ENCODE data around the gene CTNNBL1.
"Not testable (repeated sequence)": the region's sequence is repeated elsewhere in the genome, so short reads cannot be mapped to it uniquely, and the experiment has no call there.

CTNNBL1 gene

GRCh38 chr20:37853823-37854375 is 160.1 kb downstream of the CTNNBL1 start:
- no peak for DNase-seq (ENCODE audit: low spot score)

GRCh38 chr20:37856034-37856433 is 162.2 kb downstream of the CTNNBL1 start:
- DNase-seq (ENCODE audit: low spot score) = not testable (repeated sequence)

GRCh38 chr20:37856932-37857660 is 163.3 kb downstream of the CTNNBL1 start:
- DNase-seq (ENCODE audit: low spot score) = peak; percentile 68

DNA sequence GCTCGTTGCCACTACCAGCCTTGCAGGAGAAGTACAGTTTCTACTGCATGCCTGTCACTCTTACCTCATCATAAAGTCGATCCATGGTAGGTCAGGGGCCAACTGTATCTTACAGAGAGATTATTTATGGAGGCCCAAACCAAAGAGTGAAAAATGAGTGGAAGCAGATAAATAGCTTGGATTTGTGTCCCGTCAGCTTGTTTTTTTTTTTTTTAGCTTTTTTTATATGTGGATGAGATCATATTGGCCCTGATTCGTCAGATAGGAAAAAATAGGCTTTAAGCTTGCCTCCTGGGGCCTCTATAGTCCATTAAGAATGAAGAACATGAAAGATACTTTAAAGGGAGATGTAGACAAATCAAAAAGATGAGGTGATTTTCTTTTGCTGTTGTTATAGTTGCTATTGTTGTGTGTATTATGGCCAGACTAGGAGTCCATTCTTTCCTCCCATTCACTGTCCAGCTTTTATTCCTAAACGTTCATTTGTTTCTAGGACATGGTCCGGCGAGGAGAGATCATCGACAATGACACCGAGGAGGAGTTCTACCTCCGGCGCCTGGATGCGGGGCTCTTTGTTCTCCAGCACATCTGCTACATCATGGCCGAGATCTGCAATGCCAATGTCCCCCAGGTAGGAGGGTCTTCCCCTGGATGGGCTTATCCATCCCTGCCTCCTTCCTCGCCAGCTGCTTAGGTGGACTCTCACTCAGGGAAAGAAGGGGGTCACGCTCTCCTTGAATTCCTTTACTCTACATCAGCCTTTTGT is 165.8 kb downstream of the CTNNBL1 start:
- DNase-seq (ENCODE audit: low spot score) = no peak

DNA sequence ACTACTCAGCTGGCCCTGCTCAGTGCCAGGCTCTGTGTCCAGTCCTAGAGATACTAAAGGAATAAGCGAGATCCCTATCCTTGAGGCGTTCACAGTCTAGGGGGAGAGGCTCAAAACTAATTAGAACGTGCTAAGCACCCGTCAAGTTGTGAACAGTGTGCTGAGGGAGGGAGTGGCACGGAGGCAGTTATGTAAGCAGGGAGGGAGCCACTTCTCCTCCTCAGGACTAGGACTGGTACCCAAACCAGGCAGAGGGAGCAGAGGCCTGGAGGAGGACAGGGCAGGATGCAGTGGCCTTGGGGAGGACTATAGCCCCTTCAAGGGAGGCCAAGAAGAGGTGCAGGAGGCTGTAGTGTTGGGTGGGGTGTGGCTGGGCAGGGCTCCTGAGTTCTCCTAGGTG is 169.5 kb downstream of the CTNNBL1 start:
- no peak for DNase-seq (ENCODE audit: low spot score)

GRCh38 chr20:37864298-37864697 is 170.5 kb downstream of the CTNNBL1 start:
- DNase-seq (ENCODE audit: low spot score) = no peak

DNA sequence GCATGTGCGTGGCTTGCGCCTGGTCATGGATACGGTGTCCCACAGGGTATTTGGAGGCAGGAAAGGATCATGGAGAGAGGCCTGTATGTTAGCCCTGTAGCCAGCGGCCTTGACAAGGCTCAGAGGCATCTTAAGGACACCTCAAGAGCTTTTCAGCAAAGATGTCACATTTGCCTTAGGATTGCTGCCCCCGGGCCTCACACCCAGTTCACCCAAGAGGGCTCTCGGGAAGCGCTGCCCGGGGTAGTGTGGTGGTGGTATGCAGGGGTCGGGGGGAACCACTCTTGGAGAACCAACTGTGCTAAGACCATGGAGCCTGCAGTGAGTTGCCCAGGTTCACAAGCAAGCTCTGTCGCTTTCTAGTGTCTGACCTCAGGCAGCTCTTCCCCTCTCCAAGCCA is 172.2 kb downstream of the CTNNBL1 start:
- no peak for DNase-seq (ENCODE audit: low spot score)

- no peak for DNase-seq (ENCODE audit: low spot score)
These were observed 173.7 kb downstream of the CTNNBL1 start for GRCh38 chr20:37867289-37868195.

DNA sequence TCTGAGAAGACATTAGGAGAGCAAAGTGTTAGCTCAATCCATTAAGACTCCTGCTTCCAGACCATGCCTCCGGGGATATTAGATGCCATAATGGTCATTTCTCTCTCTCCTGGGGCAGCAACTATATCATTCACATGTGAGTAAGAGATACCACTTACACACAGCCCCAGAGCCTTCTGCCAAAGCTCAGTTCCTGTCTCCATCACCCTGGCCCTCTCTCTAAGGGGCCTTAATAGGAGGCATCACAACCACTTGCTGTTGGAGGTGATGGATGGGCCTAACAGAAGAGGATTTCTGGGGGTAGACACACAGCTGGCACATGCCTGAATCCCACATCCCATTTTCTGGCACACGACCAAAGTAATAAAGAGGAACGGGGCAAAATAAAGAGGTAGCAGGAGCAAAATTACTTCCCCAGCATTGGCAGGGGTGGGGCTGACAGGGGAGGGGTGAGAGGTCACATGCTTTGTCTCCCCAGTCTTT is 175.1 kb downstream of the CTNNBL1 start:
- no peak for DNase-seq (ENCODE audit: low spot score)

GRCh38 chr20:37869334-37869861 is 175.6 kb downstream of the CTNNBL1 start:
- DNase-seq (ENCODE audit: low spot score) = no peak

DNA sequence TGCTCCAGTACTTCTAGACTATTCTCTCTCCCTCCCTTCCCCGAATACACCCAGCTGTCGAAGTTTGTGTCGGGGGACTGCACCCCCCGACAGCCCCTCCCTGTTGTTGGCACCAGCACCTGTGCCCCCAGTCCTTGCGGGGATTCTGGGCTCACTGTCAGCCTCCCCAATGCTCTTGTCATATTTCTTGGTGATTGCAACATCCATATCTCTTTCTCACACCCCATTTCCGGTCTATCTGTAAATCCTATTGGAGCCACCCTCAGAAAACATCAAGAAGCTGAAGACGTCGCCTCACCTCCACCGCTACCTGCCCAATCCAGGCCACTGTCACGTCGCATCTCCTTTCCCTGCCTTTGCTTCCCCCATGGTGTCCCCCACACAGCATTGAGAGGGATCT is 176.5 kb downstream of the CTNNBL1 start:
- DNase-seq (ENCODE audit: low spot score) = no peak

DNA sequence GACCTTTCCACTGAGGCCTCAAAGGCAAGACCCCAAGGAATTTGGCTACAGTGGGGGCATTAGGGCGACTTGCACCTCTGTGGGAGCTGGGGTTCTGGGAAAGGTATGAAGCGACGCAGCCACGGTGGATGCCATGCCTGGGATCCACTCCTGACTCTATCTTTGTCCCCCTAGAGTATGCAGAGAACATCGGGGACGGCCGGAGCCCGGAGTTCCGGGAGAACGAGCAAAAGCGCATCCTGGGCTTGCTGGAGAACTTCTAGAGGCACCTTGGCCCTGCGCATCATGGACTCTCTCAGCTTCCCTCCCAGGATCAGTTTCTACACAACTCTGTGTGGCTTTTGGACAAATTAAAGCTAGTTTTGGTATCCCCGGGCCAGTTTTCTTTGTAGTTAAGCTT is 177.9 kb downstream of the CTNNBL1 start:
- no peak for DNase-seq (ENCODE audit: low spot score)

- no peak for DNase-seq (ENCODE audit: low spot score)
These were observed 178.3 kb downstream of the CTNNBL1 start for GRCh38 chr20:37872161-37872560.

DNA sequence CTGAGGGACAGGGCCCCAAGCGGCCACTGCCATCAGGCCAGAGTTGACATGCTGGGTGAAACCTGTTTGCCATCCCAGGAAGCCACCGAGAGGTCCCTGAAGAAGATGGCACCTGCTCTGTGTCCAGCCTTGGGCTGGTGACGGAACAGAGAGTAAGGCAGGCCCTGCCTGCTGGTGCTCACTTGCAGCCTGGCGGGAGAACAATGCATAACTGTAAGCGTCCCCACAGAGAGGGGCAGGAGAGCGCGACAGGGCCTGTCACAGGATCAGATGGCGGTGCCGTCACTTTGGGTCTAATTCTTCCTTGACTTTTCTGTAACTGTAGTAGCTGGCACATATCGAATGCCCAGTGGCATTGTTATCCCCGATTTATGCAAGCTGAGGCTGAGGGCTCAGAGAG is 180.1 kb downstream of the CTNNBL1 start:
- no peak for DNase-seq (ENCODE audit: low spot score)

GRCh38 chr20:37875460-37876175 is 181.8 kb downstream of the CTNNBL1 start:
- no peak for DNase-seq (ENCODE audit: low spot score)

GRCh38 chr20:37876863-37877262 is 183.0 kb downstream of the CTNNBL1 start:
- DNase-seq (ENCODE audit: low spot score) = no peak

DNA sequence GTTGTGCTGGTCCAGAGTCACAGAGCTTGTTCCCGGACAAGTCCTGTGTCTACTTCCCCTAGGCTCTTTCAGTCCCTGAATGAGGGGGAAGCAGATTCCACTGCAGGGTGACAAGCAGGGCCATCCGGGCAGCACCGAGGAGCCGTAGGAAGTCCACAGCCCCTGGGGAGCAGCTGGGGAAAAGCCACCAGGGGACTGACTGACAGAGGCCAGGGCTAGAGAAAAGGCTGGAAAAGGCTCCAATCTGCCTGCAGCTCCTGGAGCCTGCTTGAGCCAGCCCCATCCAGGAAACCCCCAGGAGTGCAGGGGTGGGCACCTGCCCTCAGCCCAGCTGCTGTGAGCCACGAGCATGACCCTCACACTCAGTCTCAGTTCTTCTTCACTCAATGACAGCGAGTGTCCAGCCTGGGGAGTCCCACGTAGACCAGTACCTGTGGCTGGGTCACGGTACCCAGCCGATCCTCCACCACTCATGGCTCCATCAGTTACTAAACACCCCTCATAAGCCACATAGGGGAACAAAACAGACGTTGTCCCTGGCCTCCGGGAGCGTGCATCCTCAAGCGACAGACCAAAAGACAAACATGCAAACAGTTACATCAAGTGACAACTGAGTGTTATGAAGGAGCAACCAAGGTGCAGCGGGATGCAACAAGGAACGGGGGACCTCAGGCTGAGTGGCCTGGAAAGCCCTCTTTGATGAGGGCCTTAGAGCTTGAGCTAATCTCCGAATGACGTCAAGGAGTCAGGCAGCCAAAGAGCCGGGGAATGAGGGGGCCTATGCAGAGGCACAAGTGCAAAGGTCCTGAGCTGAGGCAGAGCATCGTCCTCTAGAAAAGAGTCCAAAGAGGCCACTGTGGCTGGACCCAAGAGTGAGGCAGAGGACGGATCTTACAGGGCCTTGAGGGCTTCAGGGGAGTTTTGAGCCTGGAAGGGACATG is 184.3 kb downstream of the CTNNBL1 start:
- no peak for DNase-seq (ENCODE audit: low spot score)

DNA sequence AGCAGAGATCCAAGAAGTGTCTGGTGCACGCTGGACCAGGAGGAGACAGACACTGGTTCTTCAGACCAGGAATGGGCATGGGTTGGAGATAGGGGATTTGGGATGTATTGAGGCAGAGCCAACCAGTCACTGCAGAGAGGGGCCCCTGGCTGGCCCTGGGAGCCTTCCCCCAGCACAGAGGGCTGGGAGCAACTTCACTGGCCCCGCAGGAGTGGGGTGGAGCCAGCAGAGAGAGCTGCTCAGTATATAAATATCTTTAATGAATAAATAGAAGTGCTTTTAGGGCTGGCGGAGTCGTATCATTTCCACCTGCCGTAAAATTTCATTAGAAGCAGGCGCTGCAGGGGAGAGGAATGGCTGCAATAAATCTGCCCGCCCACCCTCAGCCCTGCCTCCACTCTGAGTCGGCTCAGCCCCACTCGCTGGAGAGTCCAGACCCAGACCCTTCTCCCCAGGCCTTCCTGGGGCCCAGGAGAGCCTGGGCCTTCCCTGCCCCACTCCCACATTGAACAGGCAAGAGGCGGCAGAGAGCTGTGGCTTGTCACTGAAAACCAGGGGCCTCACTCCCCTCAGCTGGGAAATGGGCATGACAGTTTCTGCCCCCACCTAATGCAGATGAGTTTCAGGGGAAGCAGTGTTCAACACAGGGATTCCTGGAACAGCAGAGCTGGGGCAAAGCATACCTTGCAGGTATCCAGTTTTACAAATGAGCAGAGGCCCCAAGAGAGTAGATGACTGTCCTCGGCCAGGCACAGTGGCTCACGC is 185.2 kb downstream of the CTNNBL1 start:
- DNase-seq (ENCODE audit: low spot score) = no peak

GRCh38 chr20:37879843-37880242 is 186.0 kb downstream of the CTNNBL1 start:
- no peak for DNase-seq (ENCODE audit: low spot score)
